Ammon's horn (tissue), 1 donor: Measurements from ENCODE around the gene SNRPA.
"Not testable (repeated sequence)": the region's sequence is repeated elsewhere in the genome, so short reads cannot be mapped to it uniquely, and the experiment has no call there.

Experiments used
- DNase-seq: peaks from one replicate; pipeline ENCODE4 v3.0.0-alpha.2; 2016; ENCODE audit warnings: low spot score

SNRPA gene

DNA sequence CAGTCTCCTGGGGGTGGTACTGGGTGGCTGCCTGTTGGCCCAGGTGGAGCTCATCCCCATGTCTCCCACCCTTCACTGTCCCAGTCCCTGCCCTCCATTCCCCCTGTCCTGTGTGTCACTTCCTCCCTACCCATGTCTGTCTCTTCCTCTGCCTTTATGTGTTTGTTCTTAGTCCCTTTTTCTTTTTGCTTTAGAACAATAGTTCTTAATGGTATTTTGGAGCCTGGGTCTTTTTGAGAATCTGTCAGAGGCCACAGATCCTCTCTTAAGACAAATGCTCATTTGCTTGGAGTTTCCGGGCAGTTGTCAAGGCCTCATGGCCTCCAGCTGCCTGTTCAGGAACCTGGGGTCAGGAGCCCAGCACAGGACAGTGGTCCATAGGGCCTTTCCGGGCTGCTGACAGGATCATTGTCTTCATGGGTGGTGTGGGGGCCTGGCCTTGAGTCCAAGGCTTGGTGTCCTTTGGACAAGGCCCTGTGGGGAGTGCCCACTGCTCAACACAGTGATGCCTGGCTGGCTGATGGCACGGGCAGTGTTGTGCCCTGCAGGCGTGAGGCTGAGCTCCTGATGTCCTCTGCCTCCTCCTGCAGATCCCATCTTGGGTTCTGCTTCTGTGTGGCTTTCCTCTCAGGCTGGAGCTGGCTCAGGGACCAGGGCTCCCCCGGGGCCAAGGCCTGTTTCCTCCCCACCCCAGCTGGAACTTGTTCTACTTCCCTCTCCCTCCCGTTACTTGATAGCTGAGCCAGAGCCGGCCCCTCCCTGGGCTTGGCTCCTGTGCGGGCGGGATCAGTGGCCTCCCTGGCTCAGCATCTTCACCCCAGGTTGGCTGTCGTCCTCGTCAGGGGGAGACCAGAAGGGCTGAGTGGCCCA lies 51.5 kb downstream of the SNRPA start:
- peak; percentile 26 for DNase-seq

DNA sequence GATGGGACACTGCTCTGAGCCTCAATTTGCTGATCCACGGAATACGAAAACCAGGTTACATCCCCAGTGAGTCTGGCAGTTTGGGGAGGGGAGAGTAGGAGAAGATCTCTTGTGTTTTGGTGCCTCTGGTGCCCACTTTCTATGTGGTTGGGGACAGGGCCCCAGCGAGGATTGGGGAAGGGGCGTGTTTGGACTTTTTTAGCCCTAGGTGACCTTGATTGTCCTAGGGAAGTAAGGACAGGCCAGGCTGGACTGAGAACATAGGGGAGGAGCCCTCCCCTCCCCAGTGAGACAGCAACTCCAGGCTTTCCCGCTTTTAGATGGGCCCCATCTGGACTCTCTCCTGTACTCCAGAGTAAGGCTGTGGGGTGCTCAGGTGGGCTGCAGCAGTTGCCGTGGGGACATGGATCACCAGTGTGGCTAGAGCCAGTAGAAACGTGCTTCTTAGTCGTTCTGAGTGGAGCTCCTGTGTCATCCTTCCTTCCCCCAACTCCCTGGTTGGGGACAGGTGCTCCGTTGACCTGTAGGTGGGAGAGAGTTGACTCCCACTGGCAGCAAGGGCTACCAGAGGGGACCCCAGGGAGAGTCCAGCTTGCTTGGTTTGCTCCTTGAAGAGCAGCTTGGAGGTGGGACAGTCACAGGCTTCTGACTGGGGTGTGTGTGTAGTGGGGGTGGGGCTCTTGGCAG lies 52.3 kb downstream of the SNRPA start:
- no peak for DNase-seq

DNA sequence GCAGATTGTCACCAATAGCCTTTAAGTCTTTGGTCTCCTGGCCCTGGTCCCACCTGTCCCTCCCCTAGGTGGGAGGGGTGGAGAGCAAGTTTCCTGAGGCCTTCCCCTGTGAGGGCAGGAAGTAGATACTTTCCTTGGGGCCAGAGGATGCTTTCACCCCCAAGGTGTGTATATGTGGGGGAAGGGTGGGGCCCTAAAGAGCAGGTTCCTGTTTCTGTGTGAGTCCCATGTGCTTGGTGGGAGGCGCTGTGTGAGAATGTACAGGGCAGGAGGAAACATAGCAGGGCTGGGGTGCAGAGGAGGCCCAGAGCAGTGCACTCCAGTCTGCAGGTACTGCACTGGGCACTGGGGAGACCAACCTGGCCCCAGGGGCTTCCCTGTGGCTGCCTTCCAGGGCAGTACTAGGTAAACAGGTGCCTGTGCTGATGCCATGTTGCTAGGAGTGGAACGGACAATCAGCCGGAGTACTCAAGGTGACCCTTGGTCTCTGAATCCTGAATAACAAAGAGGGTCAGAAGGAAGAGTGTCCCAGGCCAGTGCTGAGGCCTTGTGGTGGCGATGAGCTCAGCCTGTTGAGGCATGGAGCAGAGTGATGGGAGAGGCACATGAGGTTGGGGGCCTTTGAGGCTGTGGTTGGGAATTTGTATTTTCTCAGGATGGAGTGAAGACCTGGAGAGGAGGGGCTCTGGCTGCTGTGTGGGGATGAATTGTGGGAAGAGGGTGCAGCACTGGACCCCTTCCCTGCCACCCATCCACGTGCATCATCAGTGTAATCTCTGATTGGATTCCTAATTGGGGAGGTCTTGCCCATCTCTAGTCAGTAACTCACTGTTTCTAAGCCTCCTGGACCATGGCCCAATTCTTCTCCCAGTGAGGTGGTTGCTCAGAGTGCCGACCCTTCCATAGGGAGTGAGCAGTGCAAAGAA lies 53.1 kb downstream of the SNRPA start:
- peak; percentile 10 for DNase-seq

DNA sequence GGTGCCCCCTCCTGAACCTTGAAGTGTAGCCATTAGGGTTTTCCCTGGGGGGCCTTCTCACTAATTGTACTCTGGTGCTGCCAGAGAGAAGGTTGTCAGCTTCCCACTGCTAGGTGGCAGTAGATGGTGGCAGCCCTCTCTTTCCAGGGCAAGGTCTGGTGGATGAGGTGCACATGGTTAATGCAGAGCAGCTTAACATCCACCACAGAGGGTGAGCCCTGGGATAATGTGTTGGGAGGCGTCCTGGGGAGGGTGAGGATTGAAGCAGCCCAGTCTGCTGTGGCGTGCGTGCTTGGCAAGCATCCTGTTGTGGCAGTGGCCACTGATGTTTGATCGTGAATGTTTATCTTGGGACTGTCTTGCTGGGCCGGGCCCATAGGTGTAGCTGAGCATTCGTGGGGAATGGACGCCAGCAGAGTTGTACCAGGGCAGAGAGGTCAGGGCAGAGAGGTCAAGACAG lies 53.8 kb downstream of the SNRPA start:
- DNase-seq, result peak; percentile 25

DNA sequence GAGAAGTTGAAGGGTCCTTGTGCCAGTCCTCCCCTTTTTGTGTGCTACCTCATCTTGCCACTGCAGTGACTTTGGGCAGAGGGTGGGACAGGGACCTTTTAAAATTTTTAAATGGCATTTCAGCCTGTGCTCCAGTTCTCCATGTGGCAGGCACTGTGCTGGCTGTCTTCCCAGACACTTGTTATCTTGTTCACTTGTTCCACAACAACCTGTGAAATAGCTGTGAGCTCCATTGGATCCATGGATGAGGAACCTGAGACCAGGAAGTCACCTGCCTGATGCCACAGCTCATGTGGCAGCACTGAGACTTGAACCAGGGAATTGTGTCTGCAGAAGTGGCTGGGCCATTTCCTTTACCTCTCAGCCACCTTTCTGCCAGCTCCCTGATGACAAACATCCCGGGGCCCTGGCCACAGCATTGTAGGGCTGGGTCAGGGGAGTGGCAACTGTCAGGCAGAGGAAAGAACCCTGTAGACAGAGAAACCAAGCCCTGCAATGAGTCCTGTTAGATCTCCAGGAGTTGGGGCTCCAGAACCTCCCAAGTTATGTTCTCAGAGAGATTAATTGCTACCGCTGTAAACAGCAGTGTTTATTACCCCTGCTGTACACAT lies 54.4 kb downstream of the SNRPA start:
- DNase-seq, result peak; percentile 19

DNA sequence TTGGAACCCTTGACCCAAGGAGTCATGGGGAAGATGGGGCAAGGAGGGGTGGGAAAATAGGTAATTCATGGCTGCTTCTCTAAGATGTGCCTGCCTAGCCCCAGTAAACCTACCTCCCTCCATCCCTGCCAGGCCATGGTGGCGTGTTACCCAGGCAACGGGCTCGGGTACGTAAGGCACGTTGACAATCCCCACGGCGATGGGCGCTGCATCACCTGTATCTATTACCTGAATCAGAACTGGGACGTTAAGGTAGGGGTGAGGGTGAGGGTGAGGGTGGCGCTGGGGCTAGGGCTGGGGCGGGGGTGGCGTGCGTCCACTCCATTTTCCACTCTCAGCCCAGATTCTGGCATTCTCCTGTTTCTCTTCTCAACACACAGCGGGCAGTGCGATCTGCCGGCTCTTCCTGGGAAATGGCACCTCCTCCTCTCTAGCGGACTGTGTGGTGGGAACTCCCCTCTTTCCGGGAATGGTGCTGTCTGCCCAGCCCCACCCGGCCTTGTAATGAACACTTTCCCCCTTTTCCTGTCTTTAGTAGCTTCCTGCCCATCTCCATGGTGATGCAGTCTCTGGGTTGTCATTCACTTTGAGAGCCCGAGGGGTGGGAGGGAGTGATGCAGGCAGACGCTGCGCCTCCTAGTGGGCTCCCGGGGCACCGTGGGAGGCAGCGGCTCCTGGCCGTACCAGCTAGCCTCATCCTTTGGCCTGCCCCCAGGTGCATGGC lies 55.6 kb downstream of the SNRPA start:
- DNase-seq, result peak; percentile 98

DNA sequence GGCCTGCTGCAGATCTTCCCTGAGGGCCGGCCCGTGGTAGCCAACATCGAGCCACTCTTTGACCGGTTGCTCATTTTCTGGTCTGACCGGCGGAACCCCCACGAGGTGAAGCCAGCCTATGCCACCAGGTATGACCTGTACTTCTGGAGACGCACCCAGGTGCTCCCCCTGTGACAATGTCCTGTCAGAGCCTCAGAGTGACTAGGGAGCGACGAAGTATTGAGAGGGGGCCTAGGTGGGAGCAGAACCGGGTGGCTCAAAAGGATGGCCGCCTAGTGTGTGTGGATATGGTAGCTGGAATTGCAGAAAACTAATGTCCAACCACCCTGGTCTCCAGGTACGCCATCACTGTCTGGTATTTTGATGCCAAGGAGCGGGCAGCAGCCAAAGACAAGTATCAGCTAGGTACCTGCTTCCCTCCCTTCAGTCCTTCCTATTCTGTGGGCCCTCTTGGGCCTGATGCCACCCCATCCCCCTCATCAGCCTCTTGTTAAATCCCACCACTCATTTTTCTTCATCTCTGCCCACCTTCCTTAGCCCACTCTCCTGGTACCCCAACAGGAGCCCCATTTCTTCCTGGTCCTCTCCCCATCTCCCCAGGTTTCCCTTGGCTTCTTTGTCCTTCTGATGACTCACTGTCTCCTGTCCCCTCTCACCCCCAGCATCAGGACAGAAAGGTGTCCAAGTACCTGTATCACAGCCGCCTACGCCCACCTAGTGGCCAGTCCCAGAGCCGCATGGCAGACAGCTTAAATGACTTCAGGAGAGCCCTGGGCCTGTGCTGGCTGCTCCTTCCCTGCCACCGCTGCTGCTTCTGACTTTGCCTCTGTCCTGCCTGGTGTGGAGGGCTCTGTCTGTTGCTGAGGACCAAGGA lies 56.4 kb downstream of the SNRPA start:
- no peak for DNase-seq

DNA sequence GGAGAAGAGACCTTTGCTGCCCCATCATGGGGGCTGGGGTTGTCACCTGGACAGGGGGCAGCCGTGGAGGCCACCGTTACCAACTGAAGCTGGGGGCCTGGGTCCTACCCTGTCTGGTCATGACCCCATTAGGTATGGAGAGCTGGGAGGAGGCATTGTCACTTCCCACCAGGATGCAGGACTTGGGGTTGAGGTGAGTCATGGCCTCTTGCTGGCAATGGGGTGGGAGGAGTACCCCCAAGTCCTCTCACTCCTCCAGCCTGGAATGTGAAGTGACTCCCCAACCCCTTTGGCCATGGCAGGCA lies 57.0 kb downstream of the SNRPA start:
- DNase-seq, result no peak

DNA sequence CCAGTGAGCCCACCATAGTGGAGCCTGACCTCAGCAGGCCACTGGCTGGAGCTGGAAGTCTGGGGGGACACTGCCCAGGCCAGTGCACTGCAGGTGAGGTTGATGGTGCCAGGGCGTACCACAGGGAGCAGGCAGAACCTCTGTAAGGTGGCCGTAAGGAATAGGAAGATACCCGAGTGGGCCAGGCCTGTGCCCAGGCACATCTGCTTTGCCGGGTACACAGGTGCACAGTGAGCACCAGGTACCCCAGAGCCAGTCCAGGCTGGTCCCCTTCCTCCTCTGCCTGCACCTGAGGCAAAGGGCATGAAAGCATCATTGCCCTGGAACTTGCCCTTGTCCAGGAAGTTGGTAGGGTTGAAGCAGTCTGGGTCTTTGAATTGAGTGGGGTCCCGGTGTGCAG lies 57.5 kb downstream of the SNRPA start:
- DNase-seq, result no peak

DNA sequence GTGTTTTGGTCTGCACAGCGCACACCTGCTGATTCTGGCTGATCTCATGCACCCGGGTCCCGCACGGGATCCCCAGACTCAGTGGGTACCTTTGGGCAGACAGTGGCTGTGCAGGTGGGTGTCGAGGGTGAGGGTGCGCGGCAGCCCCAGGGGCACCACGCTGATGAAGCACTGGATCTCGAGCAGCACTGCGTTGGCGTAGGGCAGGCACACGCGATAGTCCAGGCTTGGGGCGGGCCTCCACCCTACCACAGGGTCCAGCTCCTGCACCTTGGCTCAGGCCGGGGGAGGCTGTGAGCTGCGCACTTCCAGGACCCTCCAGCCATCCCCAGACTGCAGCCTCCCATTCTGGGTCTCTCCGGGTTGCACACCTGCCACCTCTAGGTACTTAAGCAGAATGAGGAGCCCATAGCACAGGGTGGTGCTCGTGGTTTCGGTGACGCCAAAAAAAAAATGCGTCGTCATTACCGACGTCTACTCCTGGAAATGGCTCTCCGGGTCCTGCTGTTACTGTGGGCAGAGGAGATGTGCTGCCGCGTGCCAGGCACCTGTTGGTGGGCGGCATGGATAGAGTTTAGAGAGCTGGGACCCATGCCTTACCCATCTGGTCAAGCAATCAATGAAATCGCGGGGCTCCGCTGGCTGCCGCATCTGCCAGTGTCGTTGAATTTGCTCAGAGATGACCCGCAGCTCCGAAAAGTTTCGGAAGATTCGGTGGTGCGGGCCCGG lies 58.5 kb downstream of the SNRPA start:
- DNase-seq, result no peak

DNA sequence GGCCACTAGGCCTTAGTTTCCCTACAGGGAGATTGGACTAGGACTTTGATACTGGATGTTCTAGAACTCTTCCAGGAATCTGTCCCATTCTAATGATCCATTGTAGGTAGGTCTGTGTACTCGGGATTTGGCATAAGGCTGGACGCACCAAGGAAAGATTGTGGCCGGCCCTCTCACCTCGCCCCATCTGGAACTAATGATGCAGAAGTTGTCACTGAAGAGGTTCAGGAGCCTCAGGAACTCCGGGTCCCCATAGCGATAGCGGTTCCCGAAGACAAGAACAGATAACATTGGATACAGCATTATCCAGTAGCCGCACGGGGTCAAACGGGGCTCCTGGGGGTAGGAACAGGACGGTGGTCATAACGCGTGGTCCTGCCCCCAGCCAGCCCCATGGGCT lies 59.2 kb downstream of the SNRPA start:
- DNase-seq, result no peak

DNA sequence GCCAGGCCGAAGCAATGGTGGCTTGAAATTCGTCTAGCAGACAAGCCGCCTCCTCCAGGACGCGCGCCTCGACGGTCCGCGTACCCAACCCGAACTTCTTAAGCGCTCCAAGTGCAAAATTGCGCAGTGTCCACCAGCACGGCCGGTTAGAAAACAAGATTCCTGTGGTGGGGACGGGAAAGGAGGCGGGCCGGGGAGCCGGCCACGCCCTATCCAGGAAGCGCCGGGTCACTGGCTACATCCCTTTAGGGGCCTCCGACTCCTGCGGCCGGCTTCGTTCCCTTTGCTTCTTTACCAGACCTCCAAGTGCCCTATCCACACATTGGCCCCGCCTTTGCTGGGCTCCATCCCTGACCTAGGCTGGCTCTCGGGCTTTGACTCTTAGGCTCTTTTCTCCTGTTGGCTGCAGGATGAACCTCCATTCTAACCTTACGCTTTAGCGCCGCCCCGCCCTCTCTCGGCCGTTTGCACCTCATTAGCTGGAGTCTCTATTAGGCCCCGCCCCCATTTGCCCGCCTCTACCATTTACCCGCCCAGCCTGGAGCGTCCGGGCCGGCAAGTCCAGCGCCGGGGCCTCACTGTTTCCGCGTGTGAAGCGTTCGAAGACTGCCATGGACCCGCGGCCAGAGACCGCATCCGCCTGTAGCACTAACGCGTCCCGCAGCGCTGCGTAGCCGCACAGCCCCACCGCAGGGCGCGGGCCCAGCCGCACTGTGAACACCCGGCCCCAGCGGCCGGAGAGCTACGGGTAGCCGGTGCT lies 59.8 kb downstream of the SNRPA start:
- DNase-seq, result peak; percentile 70

DNA sequence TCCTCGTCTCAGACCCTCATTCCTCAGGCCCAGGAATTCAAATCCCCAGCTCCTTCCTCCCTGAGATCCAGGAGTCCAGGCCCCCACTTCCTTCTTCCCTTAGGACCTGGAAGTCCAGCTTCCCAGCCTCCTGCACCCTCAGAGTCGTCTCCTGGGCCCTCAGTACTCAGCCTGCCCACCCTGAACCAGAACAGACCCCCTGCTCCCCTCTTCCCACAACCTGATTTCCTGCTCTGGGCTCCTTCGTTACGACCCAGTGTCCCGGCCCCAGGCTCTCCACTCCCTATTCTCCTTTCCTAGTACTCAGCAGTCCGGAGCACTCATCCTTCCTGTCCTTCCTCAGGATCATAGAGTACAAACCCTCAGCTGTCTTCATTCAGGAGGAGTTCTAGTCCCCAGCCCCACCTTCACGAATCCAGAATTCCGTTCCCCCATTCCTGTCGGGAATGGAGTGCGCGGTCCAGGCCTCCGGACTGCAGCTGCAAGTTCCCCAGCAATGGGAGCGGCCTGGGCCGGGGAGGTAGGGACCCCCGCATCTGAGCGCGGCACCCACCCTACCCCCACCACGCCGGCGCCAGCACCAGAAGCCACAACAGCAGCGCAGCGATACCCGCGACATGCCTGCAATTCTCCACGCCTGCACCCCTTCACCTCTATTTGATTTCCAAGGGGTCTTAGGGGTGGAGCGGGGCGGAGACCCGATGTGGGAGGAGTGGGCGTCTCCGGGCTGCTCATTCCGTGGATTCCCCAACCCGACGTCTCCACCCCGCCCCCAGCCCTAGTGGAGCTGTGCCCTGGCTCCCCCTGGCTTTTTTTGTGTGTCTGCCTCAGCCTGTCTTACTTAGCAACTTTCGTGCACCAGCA lies 60.7 kb downstream of the SNRPA start:
- peak; percentile 42 for DNase-seq

DNA sequence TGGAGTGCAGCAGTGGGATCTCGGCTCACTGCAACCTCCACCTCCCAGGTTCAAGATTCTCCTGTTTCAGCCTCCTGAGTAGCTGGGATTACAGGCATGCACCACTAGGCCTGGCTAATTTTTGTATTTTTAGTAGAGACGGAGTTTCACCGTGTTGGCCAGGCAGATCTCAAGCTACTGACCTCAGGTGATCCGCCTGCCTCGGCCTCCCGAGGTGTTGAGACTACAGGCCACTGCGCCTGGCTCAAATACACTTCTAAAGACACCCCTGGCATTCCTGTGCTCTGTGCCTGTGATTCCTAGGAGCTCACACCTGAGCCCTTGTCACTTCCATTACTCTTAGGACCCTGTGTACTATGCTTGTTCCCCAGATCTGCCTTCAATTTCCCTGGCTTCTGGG lies 61.6 kb downstream of the SNRPA start:
- DNase-seq, result not testable (repeated sequence)

DNA sequence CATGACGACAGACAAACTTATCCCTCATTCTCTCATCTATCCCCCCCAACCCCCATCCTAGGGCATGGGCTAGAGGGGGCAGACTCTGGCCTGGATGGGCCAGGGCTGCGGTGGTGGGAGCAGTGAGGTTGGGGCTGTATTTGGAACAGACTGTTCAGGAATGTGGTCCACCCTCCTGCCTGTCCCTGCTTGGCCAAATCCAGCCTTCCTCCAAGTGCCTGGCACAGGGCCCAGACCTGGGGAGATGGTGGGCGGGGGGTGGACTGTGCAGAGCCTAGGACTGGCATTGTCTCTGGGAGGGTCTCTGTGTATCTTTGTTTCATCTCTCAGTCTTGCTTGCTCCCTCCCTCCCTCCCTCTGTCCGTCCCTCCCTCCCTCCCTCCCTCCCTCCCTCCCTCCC lies 62.2 kb downstream of the SNRPA start:
- DNase-seq, result no peak
